ENCODE results near the gene TTC34.

DNA sequence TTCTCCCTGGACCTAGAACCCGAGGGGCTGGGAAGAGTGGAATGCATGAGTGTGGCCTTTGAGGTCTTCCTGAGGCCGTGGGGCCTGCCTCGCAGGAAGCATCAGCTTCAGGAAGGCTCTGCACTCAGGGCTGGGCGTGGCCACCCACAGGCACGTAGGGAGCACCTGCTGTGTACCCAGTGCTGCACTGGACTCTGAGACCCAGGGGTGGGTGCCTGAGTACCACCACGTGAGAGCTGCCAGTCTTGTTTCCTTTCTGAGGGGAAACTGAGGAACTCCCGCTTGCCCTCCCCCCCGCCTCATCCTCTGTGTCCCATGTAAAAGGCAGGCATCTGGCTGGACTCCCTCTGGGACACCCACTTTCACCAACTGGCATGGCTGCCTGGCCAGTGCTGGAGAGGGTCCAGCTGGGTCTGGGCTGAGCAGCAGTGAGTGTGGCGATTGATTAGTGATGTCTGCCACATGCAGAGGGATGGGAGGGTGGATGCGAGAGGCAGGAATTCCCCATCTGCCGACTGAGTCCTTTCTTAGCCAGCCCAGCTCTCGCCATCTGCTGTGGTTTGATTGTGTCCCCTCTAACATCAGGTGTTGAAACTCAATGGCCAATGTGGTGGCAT is 30.2 kb upstream of the TTC34 start:
- TF ChIP-seq, protein P1, sequence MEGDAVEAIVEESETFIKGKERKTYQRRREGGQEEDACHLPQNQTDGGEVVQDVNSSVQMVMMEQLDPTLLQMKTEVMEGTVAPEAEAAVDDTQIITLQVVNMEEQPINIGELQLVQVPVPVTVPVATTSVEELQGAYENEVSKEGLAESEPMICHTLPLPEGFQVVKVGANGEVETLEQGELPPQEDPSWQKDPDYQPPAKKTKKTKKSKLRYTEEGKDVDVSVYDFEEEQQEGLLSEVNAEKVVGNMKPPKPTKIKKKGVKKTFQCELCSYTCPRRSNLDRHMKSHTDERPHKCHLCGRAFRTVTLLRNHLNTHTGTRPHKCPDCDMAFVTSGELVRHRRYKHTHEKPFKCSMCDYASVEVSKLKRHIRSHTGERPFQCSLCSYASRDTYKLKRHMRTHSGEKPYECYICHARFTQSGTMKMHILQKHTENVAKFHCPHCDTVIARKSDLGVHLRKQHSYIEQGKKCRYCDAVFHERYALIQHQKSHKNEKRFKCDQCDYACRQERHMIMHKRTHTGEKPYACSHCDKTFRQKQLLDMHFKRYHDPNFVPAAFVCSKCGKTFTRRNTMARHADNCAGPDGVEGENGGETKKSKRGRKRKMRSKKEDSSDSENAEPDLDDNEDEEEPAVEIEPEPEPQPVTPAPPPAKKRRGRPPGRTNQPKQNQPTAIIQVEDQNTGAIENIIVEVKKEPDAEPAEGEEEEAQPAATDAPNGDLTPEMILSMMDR (IDR thresholded peaks at IDR 0.05; ENCODE audit: low read length) = no peak
- TF ChIP-seq EZH2 (IDR thresholded peaks at IDR 0.05; ENCODE audit: borderline replicate concordance, low read length) = no peak
